Measurements from ENCODE around the gene NPTN. TPM values are rescaled to one million over a fixed set of nuclear protein-coding genes. Genes with fewer than 3 reads are reported as not detected.
A peak's percentile ranks its signal among the peaks of the same experiment; 100 is the strongest.

The NPTN gene
- total and polyA plus RNA-seq, 9 of the 15 experiments (the other 6 are each of a cell fraction or from before 2014, with no cell fraction given): 9.6 to 48.5 (median 21.7) TPM

- TF ChIP-seq E2F6 (IDR thresholded peaks at IDR 0.05; ENCODE audit: borderline replicate concordance in 1 of 2, extremely low read depth in 1 of 2, insufficient read depth in 1 of 2, insufficient read length in 1 of 2, low read depth in 1 of 2, low read length in 1 of 2, poor library complexity in 1 of 2, severe bottlenecking in 1 of 2) (peak; percentile 93 to 97), STAT5A (IDR thresholded peaks at IDR 0.05; ENCODE audit: borderline replicate concordance, low read length) (no peak), HDAC6 (IDR thresholded peaks at IDR 0.05; ENCODE audit: low read depth, low read length) (no peak), BMI1 (IDR thresholded peaks at IDR 0.05; ENCODE audit: low read length) (no peak), MYC (IDR thresholded peaks at IDR 0.05; ENCODE audit: low read depth, low read length) (peak; percentile 77; the same call in 1 of the 2 replicates), MYC (CRISPR knock-in tag; IDR thresholded peaks at IDR 0.05; ENCODE audit: borderline replicate concordance, low read depth) (no peak), CLOCK (CRISPR knock-in tag; IDR thresholded peaks at IDR 0.05; ENCODE audit: borderline replicate concordance) (peak; percentile 97), ESRRA (IDR thresholded peaks at IDR 0.05; ENCODE audit: borderline replicate concordance, low read depth) (0 out of 2 replicates have a peak, but pooled peaks have one; percentile 17), L3MBTL2 (IDR thresholded peaks at IDR 0.05) (peak; percentile 94), GATAD2A (IDR thresholded peaks at IDR 0.05) (no peak), ZNF253 (CRISPR knock-in tag; conservative IDR thresholded peaks at IDR 0.05) (no peak), ZFX (CRISPR knock-in tag; IDR thresholded peaks at IDR 0.05) (peak; percentile 59), POLR2A (conservative IDR thresholded peaks at IDR 0.05) (peak; percentile 91), PHF8 (IDR thresholded peaks at IDR 0.05; ENCODE audit: borderline replicate concordance, low read length) (peak; percentile 82; the same call in 1 of the 2 replicates), SMARCA5 (IDR thresholded peaks at IDR 0.05) (no peak), ADNP (tag; IDR thresholded peaks at IDR 0.05) (no peak)
- TF ChIP-seq, protein P1, sequence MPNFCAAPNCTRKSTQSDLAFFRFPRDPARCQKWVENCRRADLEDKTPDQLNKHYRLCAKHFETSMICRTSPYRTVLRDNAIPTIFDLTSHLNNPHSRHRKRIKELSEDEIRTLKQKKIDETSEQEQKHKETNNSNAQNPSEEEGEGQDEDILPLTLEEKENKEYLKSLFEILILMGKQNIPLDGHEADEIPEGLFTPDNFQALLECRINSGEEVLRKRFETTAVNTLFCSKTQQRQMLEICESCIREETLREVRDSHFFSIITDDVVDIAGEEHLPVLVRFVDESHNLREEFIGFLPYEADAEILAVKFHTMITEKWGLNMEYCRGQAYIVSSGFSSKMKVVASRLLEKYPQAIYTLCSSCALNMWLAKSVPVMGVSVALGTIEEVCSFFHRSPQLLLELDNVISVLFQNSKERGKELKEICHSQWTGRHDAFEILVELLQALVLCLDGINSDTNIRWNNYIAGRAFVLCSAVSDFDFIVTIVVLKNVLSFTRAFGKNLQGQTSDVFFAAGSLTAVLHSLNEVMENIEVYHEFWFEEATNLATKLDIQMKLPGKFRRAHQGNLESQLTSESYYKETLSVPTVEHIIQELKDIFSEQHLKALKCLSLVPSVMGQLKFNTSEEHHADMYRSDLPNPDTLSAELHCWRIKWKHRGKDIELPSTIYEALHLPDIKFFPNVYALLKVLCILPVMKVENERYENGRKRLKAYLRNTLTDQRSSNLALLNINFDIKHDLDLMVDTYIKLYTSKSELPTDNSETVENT (CRISPR knock-in tag; IDR thresholded peaks at IDR 0.05): peak; percentile 28; the same call in 1 of the 2 replicates
Observed at GRCh38 chr15:73633111-73633990, at the start of gene NPTN (continued).
